PC-9 (cell line): ENCODE measurements around the gene RNF121. TPM values are rescaled to one million over a fixed set of nuclear protein-coding genes. Genes with fewer than 3 reads are reported as not detected.
"Not testable (repeated sequence)": the region's sequence is repeated elsewhere in the genome, so short reads cannot be mapped to it uniquely, and the experiment has no call there.

ENCODE experiments used
- BruUV-seq: library from RNA; stranded (reverse); fragments of 400-500 nt; replicated peaks from 2 replicates; lab custom pipeline; 2021; lab: Mats Ljungman, UMichigan
- CTCF ChIA-PET: fragments of 300-600 bp; sonication (Branson Sonifier 250); formaldehyde crosslinking; loops from one replicate; lab custom pipeline; 2022; ENCODE audit warnings: antibody characterized with exemption; lab: Charles Lee
- POLR2A ChIA-PET: fragments of 300-600 bp; sonication (Branson Sonifier 250); formaldehyde crosslinking; loops from one replicate; lab custom pipeline; 2022; ENCODE audit warnings: antibody characterized with exemption; ENCODE audit not compliant: unreplicated experiment; lab: Charles Lee
- DNase-seq, 2 experiments: peaks; one replicate each; pipeline versions ENCODE4 v3.0.0 to v3.0.0-alpha.2; 2015 to 2022; ENCODE audit warnings: mixed read lengths in 1 of 2
- H2AFZ ChIP-seq: fragments of 200-600 bp; sonication (generic); 2 replicates; pipeline ENCODE4 v1.8.1; 2017; ENCODE audit warnings: antibody characterized with exemption
- H3F3A ChIP-seq: fragments of 200-600 bp; sonication (generic); 2 replicates; pipeline ENCODE4 v1.8.1; 2017; ENCODE audit warnings: antibody characterized with exemption, mild to moderate bottlenecking, low read depth; ENCODE audit not compliant: insufficient read depth
- H3K27ac ChIP-seq: fragments of 200-600 bp; sonication (generic); 2 replicates; pipeline ENCODE4 v1.6.1; 2016; ENCODE audit warnings: mixed run types
- H3K27me3 ChIP-seq: fragments of 200-600 bp; sonication (generic); 2 replicates; pipeline ENCODE4 v1.6.1; 2016; ENCODE audit warnings: low read depth, mixed run types; ENCODE audit not compliant: insufficient read depth
- H3K36me3 ChIP-seq: fragments of 200-600 bp; sonication (generic); 2 replicates; pipeline ENCODE4 v1.6.1; 2016; ENCODE audit warnings: low read depth, mixed run types
- H3K4me1 ChIP-seq: fragments of 200-600 bp; sonication (generic); replicated peaks from 2 replicates; pipeline ENCODE4 v1.6.1; 2016; ENCODE audit warnings: mixed run types; ENCODE audit not compliant: insufficient read depth
- H3K4me2 ChIP-seq: fragments of 200-600 bp; sonication (generic); 2 replicates; pipeline ENCODE4 v1.6.1; 2017; ENCODE audit warnings: mixed run types
- H3K4me3 ChIP-seq: fragments of 200-600 bp; sonication (generic); 2 replicates; pipeline ENCODE4 v1.6.1; 2016; ENCODE audit warnings: mixed run types
- H3K79me2 ChIP-seq: fragments of 200-600 bp; sonication (generic); 2 replicates; pipeline ENCODE4 v1.6.1; 2017; ENCODE audit warnings: low read depth, mixed run types
- H3K9me2 ChIP-seq: fragments of 200-600 bp; sonication (generic); 2 replicates; pipeline ENCODE4 v1.8.1; 2017; ENCODE audit warnings: mild to moderate bottlenecking; ENCODE audit not compliant: insufficient read depth
- H3K9me3 ChIP-seq: fragments of 200-600 bp; sonication (generic); 2 replicates; pipeline ENCODE4 v1.8.1; 2016; ENCODE audit warnings: low read depth; ENCODE audit not compliant: insufficient read depth
- H4K20me1 ChIP-seq: fragments of 200-600 bp; sonication (generic); 2 replicates; pipeline ENCODE4 v1.8.1; 2017; ENCODE audit not compliant: insufficient read depth
- EZH2 ChIP-seq: fragments of 200-600 bp; sonication (generic); IDR thresholded peaks from 2 replicates; pipeline ENCODE4 v1.8.0; 2017; ENCODE audit warnings: antibody characterized with exemption, low read depth
- intact Hi-C: fragments of 100-400 bp; cut with micrococcal nuclease; formaldehyde crosslinking; loops from one replicate; pipeline ENCODE4 v1.10.0; 2022; ENCODE audit not compliant: unreplicated experiment
- total RNA-seq: library from RNA; stranded (reverse); gene quantifications from 2 replicates; pipeline ENCODE4 v1.2.3, GENCODE V29; 2021
- TF ChIP-seq, protein P1 (sequence below): fragments of 200-600 bp; sonication (generic); conservative IDR thresholded peaks from 2 replicates; pipeline ENCODE4 v1.6.1; 2017; ENCODE audit warnings: mixed run types, antibody characterized with exemption, mild to moderate bottlenecking, moderate library complexity

Gene RNF121
- total RNA-seq, 1 experiment from 2014 or later, result 41.2 TPM

GRCh38 chr11:71895961-71896360 is 32.9 kb upstream of the RNF121 start:
- intact Hi-C loops, result no loop called here
- CTCF ChIA-PET, result no interaction called here
- DNase-seq, result no peak
- BruUV-seq, result no TSS peak
- Histone ChIP-seq H3K9me2 (no peaks in the 10 kb centered on the region), H3K27ac (no peak overlapping the region), H3K79me2 (no peaks in the 10 kb centered on the region), H3K9me3 (0 out of 2 replicates have a peak, but pooled peaks cover 7% of the 10 kb centered on the region), H3K27me3 (no peaks in the 10 kb centered on the region), H2AFZ (no peak overlapping the region), H3K4me2 (no peak overlapping the region), H4K20me1 (no peaks in the 10 kb centered on the region), H3F3A (no peaks in the 10 kb centered on the region), H3K4me1 (no peaks in the 10 kb centered on the region), H3K36me3 (no peaks in the 10 kb centered on the region), H3K4me3 (no peak overlapping the region)
- POLR2A ChIA-PET, result no interaction called here
- TF ChIP-seq EZH2, result no peak
- TF ChIP-seq, protein P1, sequence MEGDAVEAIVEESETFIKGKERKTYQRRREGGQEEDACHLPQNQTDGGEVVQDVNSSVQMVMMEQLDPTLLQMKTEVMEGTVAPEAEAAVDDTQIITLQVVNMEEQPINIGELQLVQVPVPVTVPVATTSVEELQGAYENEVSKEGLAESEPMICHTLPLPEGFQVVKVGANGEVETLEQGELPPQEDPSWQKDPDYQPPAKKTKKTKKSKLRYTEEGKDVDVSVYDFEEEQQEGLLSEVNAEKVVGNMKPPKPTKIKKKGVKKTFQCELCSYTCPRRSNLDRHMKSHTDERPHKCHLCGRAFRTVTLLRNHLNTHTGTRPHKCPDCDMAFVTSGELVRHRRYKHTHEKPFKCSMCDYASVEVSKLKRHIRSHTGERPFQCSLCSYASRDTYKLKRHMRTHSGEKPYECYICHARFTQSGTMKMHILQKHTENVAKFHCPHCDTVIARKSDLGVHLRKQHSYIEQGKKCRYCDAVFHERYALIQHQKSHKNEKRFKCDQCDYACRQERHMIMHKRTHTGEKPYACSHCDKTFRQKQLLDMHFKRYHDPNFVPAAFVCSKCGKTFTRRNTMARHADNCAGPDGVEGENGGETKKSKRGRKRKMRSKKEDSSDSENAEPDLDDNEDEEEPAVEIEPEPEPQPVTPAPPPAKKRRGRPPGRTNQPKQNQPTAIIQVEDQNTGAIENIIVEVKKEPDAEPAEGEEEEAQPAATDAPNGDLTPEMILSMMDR, result no peak

DNA sequence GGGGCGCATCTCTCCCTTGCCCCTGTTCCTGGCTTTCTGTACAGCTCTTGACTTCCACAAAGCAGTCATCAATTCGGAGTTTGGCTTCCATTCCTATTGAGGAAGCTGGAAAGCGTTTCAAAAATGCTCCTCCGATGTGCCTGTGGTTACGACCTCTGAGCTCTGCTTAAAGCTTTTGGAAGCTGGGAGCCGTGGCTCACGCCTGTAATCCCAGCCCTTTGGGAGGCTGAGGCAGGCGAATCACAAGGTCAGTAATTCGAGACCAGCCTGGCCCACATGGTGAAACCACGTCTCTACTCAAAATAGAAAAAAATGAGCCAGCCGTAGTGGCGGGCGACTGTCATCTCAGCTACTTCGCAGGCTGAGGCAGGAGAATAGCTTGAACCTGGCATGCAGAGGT is 27.7 kb upstream of the RNF121 start:
- DNase-seq, H3K4me2 ChIP-seq, H3K27ac ChIP-seq, BruUV-seq, H3K9me3 ChIP-seq, H3K27me3 ChIP-seq, H3F3A ChIP-seq, H3K9me2 ChIP-seq, H3K4me3 ChIP-seq, H4K20me1 ChIP-seq, H3K79me2 ChIP-seq, H3K36me3 ChIP-seq, intact Hi-C loops, H2AFZ ChIP-seq, CTCF ChIA-PET, H3K4me1 ChIP-seq: not testable (repeated sequence)
- POLR2A ChIA-PET, result interaction anchor here (0.7 kb wide), 1 partner anchor 87 kb away, joined by 3 read pairs; no protein-coding TSS in a partner anchor

GRCh38 chr11:71908218-71908617 is 20.6 kb upstream of the RNF121 start:
- no peak overlapping the region for H2AFZ ChIP-seq
- 0 out of 2 replicates have a peak, but pooled peaks cover 3% of the 10 kb centered on the region for H3F3A ChIP-seq
- H3K27ac ChIP-seq, result no peak overlapping the region
- no peak for DNase-seq
- BruUV-seq, result no TSS peak
- no peaks in the 10 kb centered on the region for H4K20me1 ChIP-seq
- H3K9me3 ChIP-seq, result no peaks in the 10 kb centered on the region
- 0 out of 2 replicates have a peak, but pooled peaks cover 7% of the 10 kb centered on the region for H3K36me3 ChIP-seq
- H3K4me1 ChIP-seq, result peaks cover 11% of the 10 kb centered on the region
- POLR2A ChIA-PET, result no interaction called here
- no peak overlapping the region for H3K4me2 ChIP-seq
- no peak overlapping the region for H3K4me3 ChIP-seq
- H3K27me3 ChIP-seq, result no peaks in the 10 kb centered on the region
- no peaks in the 10 kb centered on the region for H3K9me2 ChIP-seq
- H3K79me2 ChIP-seq, result no peaks in the 10 kb centered on the region
- TF ChIP-seq, protein P1, result no peak
- TF ChIP-seq EZH2, result no peak
- intact Hi-C loops, result no loop called here
- CTCF ChIA-PET, result no interaction called here

DNA sequence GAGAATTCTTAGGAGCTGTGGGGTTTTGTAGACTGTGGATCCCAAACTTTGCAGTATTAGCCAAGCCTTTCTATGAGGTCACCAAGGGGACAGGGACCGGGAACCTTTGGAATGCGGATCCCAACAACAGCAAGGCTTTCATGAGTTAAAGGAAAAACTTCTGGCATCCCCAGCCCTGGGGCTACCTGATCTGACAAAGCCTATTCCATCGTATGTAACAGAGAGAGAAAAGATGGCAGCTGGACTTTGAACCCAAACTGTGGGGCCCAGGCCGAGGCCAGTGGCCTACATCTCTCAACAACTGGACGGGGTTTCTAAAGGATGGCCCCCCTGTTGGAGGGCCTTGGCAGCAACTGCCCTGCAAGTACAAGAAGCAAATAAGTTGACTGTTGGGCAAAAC is 18.1 kb upstream of the RNF121 start:
- peaks cover 11% of the 10 kb centered on the region for H3K4me1 ChIP-seq
- DNase-seq, CTCF ChIA-PET, H3K9me3 ChIP-seq, intact Hi-C loops, H2AFZ ChIP-seq, H3K4me2 ChIP-seq, H4K20me1 ChIP-seq, H3K4me3 ChIP-seq, H3F3A ChIP-seq, H3K36me3 ChIP-seq, H3K9me2 ChIP-seq, BruUV-seq, H3K27me3 ChIP-seq, H3K27ac ChIP-seq, H3K79me2 ChIP-seq, POLR2A ChIA-PET: not testable (repeated sequence)

- H3K27me3 ChIP-seq, H3K9me2 ChIP-seq, H3K79me2 ChIP-seq, POLR2A ChIA-PET, intact Hi-C loops, H3K9me3 ChIP-seq, H3K4me3 ChIP-seq, H3K36me3 ChIP-seq, H2AFZ ChIP-seq, H4K20me1 ChIP-seq, H3K27ac ChIP-seq, H3F3A ChIP-seq, BruUV-seq, DNase-seq: not testable (repeated sequence)
- CTCF ChIA-PET, result interaction anchor here (0.6 kb wide), 1 partner anchor 311 kb away, joined by 16 read pairs; no protein-coding TSS in a partner anchor
- Histone ChIP-seq H3K4me1 (peaks cover 11% of the 10 kb centered on the region), H3K4me2 (peak overlapping the region; percentile 9; the same call in 1 of the 2 replicates)
Measured at GRCh38 chr11:71911321-71911985, 17.4 kb upstream of the RNF121 start.

DNA sequence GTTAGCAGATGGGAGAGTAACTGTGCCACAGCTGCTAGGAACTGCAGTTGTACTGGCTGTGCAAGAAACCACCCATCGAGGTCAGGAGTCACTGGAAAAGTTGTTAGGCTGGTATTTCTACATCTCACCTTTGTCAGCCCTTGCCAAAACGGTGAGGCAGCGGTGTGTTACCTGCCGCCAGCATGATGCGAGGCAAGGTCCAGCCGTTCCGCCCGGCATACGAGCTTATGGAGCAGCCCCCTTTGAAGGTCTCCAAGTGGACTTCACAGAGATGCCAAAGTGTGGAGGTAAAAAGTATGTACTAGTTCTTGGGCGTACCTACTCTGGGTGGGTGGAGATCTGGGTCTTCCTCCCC is 16.9 kb upstream of the RNF121 start:
- H3K27me3 ChIP-seq, H3K4me3 ChIP-seq, H2AFZ ChIP-seq, BruUV-seq, H3F3A ChIP-seq, CTCF ChIA-PET, H3K9me3 ChIP-seq, H3K79me2 ChIP-seq, H3K36me3 ChIP-seq, H4K20me1 ChIP-seq, intact Hi-C loops, POLR2A ChIA-PET, H3K27ac ChIP-seq, H3K9me2 ChIP-seq: not testable (repeated sequence)
- Histone ChIP-seq H3K4me1 (peaks cover 11% of the 10 kb centered on the region), H3K4me2 (peak overlapping the region; percentile 9; the same call in 1 of the 2 replicates)
- DNase-seq, result peak in 1 of 2 experiments; percentile 38
